Transverse colon (tissue), 4 donors: ENCODE data around the gene COQ10B. TPM values are rescaled to one million over a fixed set of nuclear protein-coding genes. Genes with fewer than 3 reads are reported as not detected.

Source experiments
- DNase-seq: peaks from one replicate; pipeline ENCODE4 v3.0.0-alpha.2; 2019
- H3K27ac ChIP-seq, 4 donors: fragments of 200-600 bp; sonication (generic); 2 replicates each; pipeline ENCODE4 v1.5.1; 2016 to 2018; ENCODE audit warnings: inconsistent platforms in 4 of 4
- H3K27me3 ChIP-seq: fragments of 200-600 bp; sonication (generic); 2 replicates; pipeline ENCODE4 v1.5.1; 2017; ENCODE audit warnings: inconsistent platforms
- H3K36me3 ChIP-seq, 4 donors: fragments of 200-600 bp; sonication (generic); 2 replicates each; pipeline ENCODE4 v1.5.1; 2017 to 2019; ENCODE audit warnings: inconsistent platforms in 4 of 4
- H3K4me1 ChIP-seq, 4 donors: fragments of 200-600 bp; sonication (generic); 2 replicates each; pipeline ENCODE4 v1.5.1; 2017 to 2020; ENCODE audit warnings: inconsistent platforms in 4 of 4
- H3K4me3 ChIP-seq, 4 donors: fragments of 200-600 bp; sonication (generic); 1 replicate in 1 of 4; 2 replicates in 3 of 4; pipeline versions ENCODE4 v1.5.1 to v1.6.1; 2017 to 2019; ENCODE audit warnings: inconsistent platforms in 4 of 4
- H3K9me3 ChIP-seq, 2 donors: fragments of 200-600 bp; sonication (generic); 2 replicates each; pipeline ENCODE4 v1.5.1; 2017 to 2019; ENCODE audit warnings: inconsistent platforms in 2 of 2
- EP300 ChIP-seq: sonication (generic); formaldehyde crosslinking; IDR thresholded peaks from one replicate; pipeline ENCODE4 v1.6.1; 2017; ENCODE audit warnings: antibody characterized with exemption, low read depth
- POLR2A ChIP-seq: fragments of 450-650 bp; IDR thresholded peaks from one replicate; pipeline ENCODE4 v1.6.1; 2016; ENCODE audit warnings: antibody characterized with exemption, mild to moderate bottlenecking, moderate library complexity
- POLR2AphosphoS5 ChIP-seq, 3 donors: sonication (generic); formaldehyde crosslinking; IDR thresholded peaks; one replicate each; pipeline ENCODE4 v1.6.1; 2016; ENCODE audit warnings: antibody characterized with exemption in 3 of 3
- WGBS, 2 donors: methylation state at CpG; one replicate each; pipeline ENCODE4 v1.1.5; 2018; ENCODE audit warnings: low coverage in 1 of 2; 5-methylcytosine and 5-hydroxymethylcytosine counted together
- in situ Hi-C, 4 donors: fragments of 200-750 bp; cut with MboI; loops; one replicate each; pipeline versions ENCODE4 v1.15.0 to v1.15.1; 2017; ENCODE audit warnings: low sequenced_read_pairs in 3 of 4, low pct_ligation_motif_present in 1 of 4, low pct_unique_long_range_greater_than_20kb in 1 of 4
- intact Hi-C: fragments of 100-400 bp; cut with DNase I; formaldehyde crosslinking; loops from one replicate; pipeline ENCODE4 v1.15.1; 2023; ENCODE audit warnings: low total_unique reads
- total RNA-seq, 4 donors: library from RNA; depleted of rRNA; stranded (reverse); fragments of >200 nt; gene quantifications; one replicate each; pipeline ENCODE4 v1.1.0, GENCODE V29; 2016
- TF ChIP-seq, protein P1 (sequence below), 5 experiments: fragments of 200-600 bp in 3 of 5; fragments of 450-650 bp in 2 of 5; sonication (generic) in 3 of 5; IDR thresholded peaks; 1 replicate in 2 of 5; 2 replicates in 3 of 5; pipeline ENCODE4 v1.5.1; 2016 to 2017; ENCODE audit warnings: antibody characterized with exemption in 5 of 5, inconsistent platforms in 3 of 5, mild to moderate bottlenecking in 2 of 5, moderate library complexity in 1 of 5

COQ10B gene
- total RNA-seq, 4 donors from 2014 or later, result 10.1 to 80.8 (median 30.7) TPM

DNA sequence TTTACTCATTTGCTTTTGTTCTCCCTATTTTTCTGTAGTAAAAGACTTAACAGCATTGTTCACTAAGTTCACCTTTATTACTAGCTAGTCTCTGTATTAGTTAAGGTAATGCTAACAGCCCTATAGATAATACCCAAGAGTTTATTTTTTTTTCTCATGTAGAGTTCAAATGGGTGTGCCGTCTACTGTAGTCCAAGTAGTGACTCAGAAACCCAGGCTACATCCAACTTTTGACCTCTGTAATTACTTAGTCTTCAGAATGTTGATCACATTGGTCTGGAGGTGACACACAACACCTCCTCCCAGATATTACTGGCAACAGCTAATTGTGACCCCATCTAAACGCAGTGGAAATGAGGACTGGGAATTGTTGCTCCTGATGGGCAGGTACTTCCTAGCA, 7.7 kb downstream of the COQ10B start:
- Histone ChIP-seq H3K27ac (peak overlapping the region; percentile 22 to 56 (median 34)), H3K9me3 (no peaks in the 10 kb centered on the region), H3K36me3 (peaks cover 0 to 37% (median 11%) of the 10 kb centered on the region in 4 donors), H3K4me3 (no peak overlapping the region), H3K4me1 (peaks cover 0 to 51% (median 11%) of the 10 kb centered on the region in 4 donors), H3K27me3 (no peaks in the 10 kb centered on the region)
- TF ChIP-seq EP300 (no peak), POLR2A (no peak), POLR2AphosphoS5 (IDR thresholded peaks at IDR 0.05) (no peak)
- TF ChIP-seq, protein P1, sequence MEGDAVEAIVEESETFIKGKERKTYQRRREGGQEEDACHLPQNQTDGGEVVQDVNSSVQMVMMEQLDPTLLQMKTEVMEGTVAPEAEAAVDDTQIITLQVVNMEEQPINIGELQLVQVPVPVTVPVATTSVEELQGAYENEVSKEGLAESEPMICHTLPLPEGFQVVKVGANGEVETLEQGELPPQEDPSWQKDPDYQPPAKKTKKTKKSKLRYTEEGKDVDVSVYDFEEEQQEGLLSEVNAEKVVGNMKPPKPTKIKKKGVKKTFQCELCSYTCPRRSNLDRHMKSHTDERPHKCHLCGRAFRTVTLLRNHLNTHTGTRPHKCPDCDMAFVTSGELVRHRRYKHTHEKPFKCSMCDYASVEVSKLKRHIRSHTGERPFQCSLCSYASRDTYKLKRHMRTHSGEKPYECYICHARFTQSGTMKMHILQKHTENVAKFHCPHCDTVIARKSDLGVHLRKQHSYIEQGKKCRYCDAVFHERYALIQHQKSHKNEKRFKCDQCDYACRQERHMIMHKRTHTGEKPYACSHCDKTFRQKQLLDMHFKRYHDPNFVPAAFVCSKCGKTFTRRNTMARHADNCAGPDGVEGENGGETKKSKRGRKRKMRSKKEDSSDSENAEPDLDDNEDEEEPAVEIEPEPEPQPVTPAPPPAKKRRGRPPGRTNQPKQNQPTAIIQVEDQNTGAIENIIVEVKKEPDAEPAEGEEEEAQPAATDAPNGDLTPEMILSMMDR (IDR thresholded peaks at IDR 0.05), result no peak
- intact Hi-C loops, result no loop called here
- in situ Hi-C loops, result no loop called here
- 78 to 80% methylated on average over 1 to 2 of the region's 2 CpGs for WGBS, 2 donors
- DNase-seq, result no peak

DNA sequence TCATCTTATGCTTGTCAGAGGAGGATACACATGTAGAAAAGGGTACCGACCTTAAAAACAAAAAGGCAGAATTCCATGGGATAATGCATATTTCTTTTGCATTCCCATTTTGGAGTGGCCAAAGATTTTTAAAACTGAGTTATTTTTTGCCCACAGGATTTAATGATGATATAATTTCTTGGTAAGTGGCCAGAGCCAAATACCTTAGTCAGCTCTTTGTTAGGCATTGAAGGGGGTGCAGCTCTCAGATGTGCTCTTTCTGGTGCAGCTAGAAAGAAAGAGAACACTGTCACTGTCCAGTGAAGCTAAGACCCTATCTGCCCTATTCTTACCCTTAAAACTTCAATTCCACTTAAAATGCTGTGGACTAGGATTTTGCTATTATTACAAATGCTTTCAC, 10.8 kb downstream of the COQ10B start:
- Histone ChIP-seq H3K27ac (no peak overlapping the region), H3K27me3 (no peaks in the 10 kb centered on the region), H3K4me3 (no peak overlapping the region), H3K4me1 (peaks cover 0 to 27% (median 7%) of the 10 kb centered on the region in 4 donors), H3K36me3 (peaks cover 0 to 63% (median 24%) of the 10 kb centered on the region in 4 donors), H3K9me3 (no peaks in the 10 kb centered on the region)
- TF ChIP-seq, protein P1 (IDR thresholded peaks at IDR 0.05), result no peak
- TF ChIP-seq POLR2A (no peak), POLR2AphosphoS5 (IDR thresholded peaks at IDR 0.05) (no peak), EP300 (no peak)
- DNase-seq, result no peak
- 67 to 91% methylated on average over 1 of the region's 1 CpG for WGBS, 2 donors
- in situ Hi-C loops (no loop called here), intact Hi-C loops (no loop called here)

DNA sequence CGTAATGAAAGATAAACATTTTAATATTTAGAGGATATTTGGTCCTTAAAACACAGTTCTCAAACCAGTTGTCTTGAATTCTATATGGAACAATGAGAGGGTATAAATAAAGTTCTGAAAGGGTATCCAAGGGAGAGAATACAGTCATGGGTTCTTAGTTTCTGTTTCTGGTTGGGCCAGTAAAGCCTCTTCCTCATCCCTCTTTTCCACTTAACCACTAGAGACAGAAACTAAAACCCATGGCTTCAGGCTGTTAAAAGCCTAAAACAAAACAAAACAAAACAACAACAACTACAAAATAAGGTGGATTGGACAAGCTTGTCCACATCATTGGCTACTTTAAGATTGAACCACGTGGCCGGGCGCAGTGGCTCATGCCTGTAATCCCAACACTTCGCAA, 18.8 kb downstream of the COQ10B start:
- Histone ChIP-seq H3K9me3 (no peaks in the 10 kb centered on the region), H3K4me1 (no peaks in the 10 kb centered on the region), H3K27ac (no peak overlapping the region), H3K4me3 (no peak overlapping the region), H3K27me3 (no peaks in the 10 kb centered on the region), H3K36me3 (peaks cover 0 to 77% (median 34%) of the 10 kb centered on the region in 4 donors)
- intact Hi-C loops, result no loop called here
- in situ Hi-C loops, result no loop called here
- 97 to 100% methylated on average over 1 to 5 of the region's 5 CpGs for WGBS, 2 donors
- TF ChIP-seq, protein P1 (IDR thresholded peaks at IDR 0.05), result no peak
- TF ChIP-seq POLR2A, result no peak
- no peak for DNase-seq

DNA sequence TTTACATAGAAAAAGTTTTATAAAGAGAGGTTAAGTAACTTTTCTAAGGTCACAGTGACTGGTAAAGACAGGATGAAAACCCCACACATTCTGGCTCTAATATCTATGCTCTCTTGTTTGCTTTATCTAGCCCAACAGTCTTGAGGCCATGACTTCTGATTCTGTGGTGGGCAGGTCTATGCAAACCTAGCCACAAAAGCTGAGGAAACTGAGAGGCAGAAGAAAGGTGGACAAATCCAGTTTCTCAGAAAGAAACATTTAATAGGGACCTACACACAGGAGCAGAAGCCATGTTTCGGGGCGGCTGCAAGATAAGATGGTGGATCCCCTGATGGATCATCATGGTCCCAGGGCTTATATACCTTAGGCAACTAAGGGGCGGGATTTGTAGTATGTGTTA, 24.4 kb downstream of the COQ10B start:
- H3K27ac ChIP-seq, result no peak overlapping the region
- TF ChIP-seq, protein P1 (IDR thresholded peaks at IDR 0.05), result no peak
- TF ChIP-seq EP300, result no peak
- TF ChIP-seq POLR2A, result no peak
- no peak for TF ChIP-seq POLR2AphosphoS5 (IDR thresholded peaks at IDR 0.05)
- DNase-seq, result no peak
- WGBS, 2 donors, result 84 to 96% methylated on average over 3 of the region's 3 CpGs
- no peak overlapping the region for H3K4me3 ChIP-seq
- H3K36me3 ChIP-seq, result peaks cover 0 to 41% (median 19%) of the 10 kb centered on the region in 4 donors
- in situ Hi-C loops (no loop called here), intact Hi-C loops (no loop called here)
- H3K27me3 ChIP-seq, result no peaks in the 10 kb centered on the region
- H3K9me3 ChIP-seq, result peaks cover 0 to 4% of the 10 kb centered on the region in 2 donors
- no peaks in the 10 kb centered on the region for H3K4me1 ChIP-seq
